ENCODE measurements around the gene NR2C2. TPM values are rescaled to one million over a fixed set of nuclear protein-coding genes. Genes with fewer than 3 reads are reported as not detected.

Gene NR2C2
- total RNA-seq, 1 experiment from 2014 or later, result 38.5 TPM

- Mint-ChIP-seq H3K36me3 (ENCODE audit: insufficient read depth in 1 of 3, low read depth in 3 of 3) (peaks cover 34 to 89% (median 74%) of the 10 kb centered on the region in 3 experiments; a peak in 6 of 7 replicates), H3K9me3 (no peaks in the 10 kb centered on the region), H3K4me3 (no peak overlapping the region), H3K4me1 (peaks cover 7 to 10% of the 10 kb centered on the region in 2 experiments; a peak in 3 of 4 replicates), H3K27ac (peak overlapping the region in 2 of 3 experiments; percentile 58 to 80; a peak in 2 of 7 replicates), H3K27me3 (ENCODE audit: low read depth) (no peaks in the 10 kb centered on the region)
- Histone ChIP-seq H2AK5ac (ENCODE audit: insufficient read length, low read length) (no peak overlapping the region), H4K5ac (ENCODE audit: insufficient read length, low read depth, low read length) (no peak overlapping the region), H3K4ac (ENCODE audit: low read depth, low read length) (no peak overlapping the region), H3K27me3 (ENCODE audit: insufficient read depth, low read length) (no peaks in the 10 kb centered on the region), H3T11ph (ENCODE audit: low read length) (no peak overlapping the region), H2BK12ac (ENCODE audit: insufficient read length, low read depth, low read length) (no peak overlapping the region), H4K20me1 (ENCODE audit: control insufficient read depth, insufficient read depth, insufficient read length) (no peaks in the 10 kb centered on the region), H3K9me3 (ENCODE audit: control insufficient read depth, low read depth, low read length) (no peaks in the 10 kb centered on the region), H4K91ac (ENCODE audit: insufficient read length, low read depth, low read length) (no peak overlapping the region), H2BK120ac (ENCODE audit: low read depth, low read length, poor library complexity, severe bottlenecking) (no peak overlapping the region), H3K23me2 (ENCODE audit: insufficient read length, low read depth, low read length, poor library complexity, severe bottlenecking) (no peaks in the 10 kb centered on the region), H3K18ac (ENCODE audit: insufficient read length, low read depth, low read length) (no peak overlapping the region), H3K9ac (ENCODE audit: extremely low read depth, insufficient read length, low read length) (no peak overlapping the region), H3K79me1 (ENCODE audit: insufficient read depth, low read depth, low read length, poor library complexity, severe bottlenecking) (no peaks in the 10 kb centered on the region), H2BK15ac (ENCODE audit: low read depth, low read length) (no peak overlapping the region), H3K4me1 (ENCODE audit: insufficient read depth, low read length) (no peaks in the 10 kb centered on the region), H2AFZ (ENCODE audit: low read length) (no peak overlapping the region), H2BK5ac (ENCODE audit: insufficient read length, low read length) (no peak overlapping the region), H3K27ac (ENCODE audit: insufficient read length, low read depth, low read length) (no peak overlapping the region), H2BK20ac (ENCODE audit: low read depth, low read length, poor library complexity, severe bottlenecking) (no peak overlapping the region), H4K8ac (replicated peaks; ENCODE audit: insufficient read length, low read depth, low read length) (no peak overlapping the region), H3K4me2 (ENCODE audit: insufficient read depth, insufficient read length, low read length) (no peak overlapping the region), H3K23ac (ENCODE audit: insufficient read length, low read depth, low read length) (no peak overlapping the region), H3K14ac (ENCODE audit: insufficient read depth, low read length) (no peak overlapping the region), H3K56ac (ENCODE audit: insufficient read length, low read depth, low read length) (no peak overlapping the region), H3K79me2 (ENCODE audit: insufficient read depth, low read length) (peaks cover 6% of the 10 kb centered on the region; the same call in 1 of the 2 replicates)
- no peak for DNase-seq
- TF ChIP-seq, protein P1, sequence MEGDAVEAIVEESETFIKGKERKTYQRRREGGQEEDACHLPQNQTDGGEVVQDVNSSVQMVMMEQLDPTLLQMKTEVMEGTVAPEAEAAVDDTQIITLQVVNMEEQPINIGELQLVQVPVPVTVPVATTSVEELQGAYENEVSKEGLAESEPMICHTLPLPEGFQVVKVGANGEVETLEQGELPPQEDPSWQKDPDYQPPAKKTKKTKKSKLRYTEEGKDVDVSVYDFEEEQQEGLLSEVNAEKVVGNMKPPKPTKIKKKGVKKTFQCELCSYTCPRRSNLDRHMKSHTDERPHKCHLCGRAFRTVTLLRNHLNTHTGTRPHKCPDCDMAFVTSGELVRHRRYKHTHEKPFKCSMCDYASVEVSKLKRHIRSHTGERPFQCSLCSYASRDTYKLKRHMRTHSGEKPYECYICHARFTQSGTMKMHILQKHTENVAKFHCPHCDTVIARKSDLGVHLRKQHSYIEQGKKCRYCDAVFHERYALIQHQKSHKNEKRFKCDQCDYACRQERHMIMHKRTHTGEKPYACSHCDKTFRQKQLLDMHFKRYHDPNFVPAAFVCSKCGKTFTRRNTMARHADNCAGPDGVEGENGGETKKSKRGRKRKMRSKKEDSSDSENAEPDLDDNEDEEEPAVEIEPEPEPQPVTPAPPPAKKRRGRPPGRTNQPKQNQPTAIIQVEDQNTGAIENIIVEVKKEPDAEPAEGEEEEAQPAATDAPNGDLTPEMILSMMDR (conservative IDR thresholded peaks at IDR 0.05), result no peak
- no CpG with 5 or more reads among the region's 8 CpGs for WGBS (ENCODE audit: extremely low coverage, insufficient read length, low lambda C conversion rate)
These were observed 107.7 kb downstream of the NR2C2 start for GRCh38 chr3:15055019-15055557.

Data from H9 (cell line).